ENCODE data around the gene RAVER2.

- no peak for TF ChIP-seq EZH2 (IDR thresholded peaks at IDR 0.05; ENCODE audit: low read length)
- TF ChIP-seq CTCF (optimal IDR thresholded peaks at IDR 0.05 in 1 of 3, IDR thresholded peaks at IDR 0.05 in 1 of 3, conservative IDR thresholded peaks at IDR 0.05 in 1 of 3; ENCODE audit: extremely low read depth in 1 of 3, insufficient read depth in 2 of 3, low read length in 3 of 3), result no peak
Observed at GRCh38 chr1:64699327-64699726, 45.5 kb upstream of the RAVER2 start.

Data from keratinocyte (primary cell).